CD4-positive, alpha-beta memory T cell (primary cell): ENCODE data around the gene KIDINS220. TPM values are rescaled to one million over a fixed set of nuclear protein-coding genes. Genes with fewer than 3 reads are reported as not detected.

Source experiments
- CTCF ChIA-PET: fragments of 350-600 bp; sonication (Branson Sonifier 250); formaldehyde crosslinking; loops from one replicate; lab custom pipeline; 2021; ENCODE audit warnings: inconsistent platforms; ENCODE audit not compliant: partially characterized antibody; lab: Charles Lee
- POLR2A ChIA-PET: fragments of 350-600 bp; sonication (Branson Sonifier 250); formaldehyde crosslinking; loops from one replicate; lab custom pipeline; 2021; ENCODE audit not compliant: partially characterized antibody; lab: Charles Lee
- DNase-seq, 5 donors: peaks; one replicate each; pipeline versions ENCODE4 v3.0.0 to v3.0.0-alpha.2; 2020 to 2022; ENCODE audit warnings: mixed read lengths in 1 of 5
- H3K27ac ChIP-seq: one replicate; pipeline ENCODE4 v1.7.0; 2013; ENCODE audit warnings: low read depth, low read length
- H3K27me3 ChIP-seq: 2 replicates; pipeline ENCODE4 v1.7.0; 2013; ENCODE audit warnings: mild to moderate bottlenecking, low read length, moderate library complexity; ENCODE audit not compliant: insufficient read depth
- H3K36me3 ChIP-seq: 2 replicates; pipeline ENCODE4 v1.7.0; 2013; ENCODE audit warnings: mild to moderate bottlenecking, low read length, moderate library complexity; ENCODE audit not compliant: insufficient read depth
- H3K4me1 ChIP-seq: 2 replicates; pipeline ENCODE4 v1.7.0; 2013; ENCODE audit warnings: mild to moderate bottlenecking, low read length, moderate library complexity; ENCODE audit not compliant: insufficient read depth
- H3K4me3 ChIP-seq, 2 donors: one replicate each; pipeline ENCODE4 v1.7.0; 2013; ENCODE audit warnings: low read length in 2 of 2, mild to moderate bottlenecking in 1 of 2
- H3K9me3 ChIP-seq, 2 donors: one replicate each; pipeline ENCODE4 v1.7.0; 2013; ENCODE audit warnings: low read length in 2 of 2, control low read depth in 1 of 2; ENCODE audit not compliant: control insufficient read depth in 1 of 2
- H3K27ac Mint-ChIP-seq, 7 donors: one replicate each; pipeline ENCODE4 v1.8.0; 2020 to 2021; ENCODE audit warnings: mixed read lengths in 7 of 7, mild to moderate bottlenecking in 6 of 7, inconsistent platforms in 3 of 7, moderate library complexity in 3 of 7
- H3K27me3 Mint-ChIP-seq, 2 donors: one replicate each; pipeline ENCODE4 v1.8.0; 2020 to 2021; ENCODE audit warnings: mixed read lengths in 2 of 2
- H3K36me3 Mint-ChIP-seq, 2 donors: one replicate each; pipeline ENCODE4 v1.8.0; 2020 to 2021; ENCODE audit warnings: mixed read lengths in 2 of 2, inconsistent platforms in 1 of 2, mild to moderate bottlenecking in 1 of 2
- H3K4me1 Mint-ChIP-seq, 4 donors: one replicate each; pipeline ENCODE4 v1.8.0; 2020 to 2021; ENCODE audit warnings: mixed read lengths in 4 of 4, mild to moderate bottlenecking in 1 of 4
- H3K4me3 Mint-ChIP-seq, 8 donors: one replicate each; pipeline ENCODE4 v1.8.0; 2020 to 2021; ENCODE audit warnings: mixed read lengths in 8 of 8, mild to moderate bottlenecking in 7 of 8, moderate library complexity in 6 of 8, inconsistent platforms in 3 of 8
- H3K9me3 Mint-ChIP-seq, 8 donors: one replicate each; pipeline ENCODE4 v1.8.0; 2020 to 2021; ENCODE audit warnings: mixed read lengths in 8 of 8, mild to moderate bottlenecking in 5 of 8, inconsistent platforms in 3 of 8, moderate library complexity in 1 of 8
- intact Hi-C: fragments of 100-400 bp; cut with micrococcal nuclease; formaldehyde crosslinking; loops from one replicate; pipeline ENCODE4 v1.15.1; 2023
- polyA plus RNA-seq, 2 donors: library from polyadenylated mRNA; unstranded; fragments of 300-500 nt; fragmentation: Illumina TruSeq; gene quantifications; one replicate each; pipeline ENCODE4 v1.2.3, GENCODE V29; 2021
- total RNA-seq, 2 experiments: library from RNA; stranded (reverse); gene quantifications; one replicate each; pipeline ENCODE4 v1.2.3, GENCODE V29; 2021

KIDINS220 gene
- total and polyA plus RNA-seq, 4 experiments from 2014 or later = 15.0 to 52.3 (median 39.8) TPM

- intact Hi-C loops = no loop called here
- H3K36me3 Mint-ChIP-seq = peaks cover 67 to 79% of the 10 kb centered on the region in 2 donors
- peaks cover 0 to 11% (median 0%) of the 10 kb centered on the region in 4 donors for H3K4me1 Mint-ChIP-seq
- H3K27ac ChIP-seq = no peak overlapping the region
- peaks cover 28% of the 10 kb centered on the region for H3K36me3 ChIP-seq
- H3K4me3 ChIP-seq = no peak overlapping the region
- H3K9me3 Mint-ChIP-seq = no peaks in the 10 kb centered on the region
- no peak overlapping the region for H3K4me3 Mint-ChIP-seq
- no peak overlapping the region for H3K27ac Mint-ChIP-seq
- POLR2A ChIA-PET = no interaction called here
- no peak for DNase-seq
- no peaks in the 10 kb centered on the region for H3K4me1 ChIP-seq
- H3K27me3 ChIP-seq = no peaks in the 10 kb centered on the region
- H3K27me3 Mint-ChIP-seq = no peaks in the 10 kb centered on the region
- CTCF ChIA-PET = no interaction called here
- no peaks in the 10 kb centered on the region for H3K9me3 ChIP-seq
These were observed 31.9 kb downstream of the KIDINS220 start for GRCh38 chr2:8805278-8806210.

- ChIA-PET CTCF (interaction anchor here (1.5 kb wide), 1 partner anchor 17 kb away, joined by 3 read pairs; no protein-coding TSS in a partner anchor), POLR2A (no interaction called here)
- no peaks in the 10 kb centered on the region for H3K27me3 ChIP-seq
- H3K4me3 ChIP-seq = no peak overlapping the region
- Mint-ChIP-seq H3K4me1 (peaks cover 0 to 12% (median under 1%) of the 10 kb centered on the region in 4 donors), H3K27ac (peak overlapping the region in 2 of 7 donors; percentile 30 to 47), H3K4me3 (no peak overlapping the region), H3K9me3 (no peaks in the 10 kb centered on the region), H3K36me3 (peaks cover 71 to 82% of the 10 kb centered on the region in 2 donors), H3K27me3 (no peaks in the 10 kb centered on the region)
- H3K36me3 ChIP-seq = peaks cover 26% of the 10 kb centered on the region
- intact Hi-C loops = no loop called here
- no peak for DNase-seq
- no peak overlapping the region for H3K27ac ChIP-seq
- no peaks in the 10 kb centered on the region for H3K9me3 ChIP-seq
- no peaks in the 10 kb centered on the region for H3K4me1 ChIP-seq
These were observed 33.6 kb downstream of the KIDINS220 start for GRCh38 chr2:8803658-8804379.

- Histone ChIP-seq H3K36me3 (peaks cover 26% of the 10 kb centered on the region), H3K27me3 (no peaks in the 10 kb centered on the region), H3K9me3 (no peaks in the 10 kb centered on the region), H3K4me3 (no peak overlapping the region), H3K4me1 (no peaks in the 10 kb centered on the region), H3K27ac (no peak overlapping the region)
- no peak overlapping the region for H3K27ac Mint-ChIP-seq
- no peak for DNase-seq
- peaks cover 0 to 8% (median under 1%) of the 10 kb centered on the region in 4 donors for H3K4me1 Mint-ChIP-seq
- H3K27me3 Mint-ChIP-seq = no peaks in the 10 kb centered on the region
- no peak overlapping the region for H3K4me3 Mint-ChIP-seq
- peaks cover 70 to 84% of the 10 kb centered on the region in 2 donors for H3K36me3 Mint-ChIP-seq
- no peaks in the 10 kb centered on the region for H3K9me3 Mint-ChIP-seq
- CTCF ChIA-PET = interaction anchor here (1.5 kb wide), 1 partner anchor 18 kb away, joined by 3 read pairs; no protein-coding TSS in a partner anchor
- POLR2A ChIA-PET = no interaction called here
- intact Hi-C loops = no loop called here
These were observed 34.7 kb downstream of the KIDINS220 start for GRCh38 chr2:8802741-8803140.

GRCh38 chr2:8800821-8801220, 36.6 kb downstream of the KIDINS220 start:
- H3K36me3 ChIP-seq = peaks cover 37% of the 10 kb centered on the region
- H3K27me3 Mint-ChIP-seq = no peaks in the 10 kb centered on the region
- H3K27me3 ChIP-seq = no peaks in the 10 kb centered on the region
- DNase-seq = no peak
- H3K27ac ChIP-seq = no peak overlapping the region
- peaks cover 70 to 87% of the 10 kb centered on the region in 2 donors for H3K36me3 Mint-ChIP-seq
- H3K4me1 Mint-ChIP-seq = peaks cover 1 to 12% (median 7%) of the 10 kb centered on the region in 4 donors
- no peaks in the 10 kb centered on the region for H3K9me3 ChIP-seq
- H3K4me3 Mint-ChIP-seq = no peak overlapping the region
- H3K4me1 ChIP-seq = no peaks in the 10 kb centered on the region
- POLR2A ChIA-PET = no interaction called here
- no peak overlapping the region for H3K4me3 ChIP-seq
- intact Hi-C loops = no loop called here
- no peaks in the 10 kb centered on the region for H3K9me3 Mint-ChIP-seq
- CTCF ChIA-PET = no interaction called here
- no peak overlapping the region for H3K27ac Mint-ChIP-seq

- POLR2A ChIA-PET = no interaction called here
- H3K4me1 Mint-ChIP-seq = peaks cover 1 to 10% (median 7%) of the 10 kb centered on the region in 4 donors
- H3K9me3 Mint-ChIP-seq = no peaks in the 10 kb centered on the region
- H3K4me3 Mint-ChIP-seq = no peak overlapping the region
- Histone ChIP-seq H3K9me3 (no peaks in the 10 kb centered on the region), H3K4me3 (no peak overlapping the region), H3K27me3 (no peaks in the 10 kb centered on the region), H3K36me3 (peaks cover 37% of the 10 kb centered on the region), H3K4me1 (no peaks in the 10 kb centered on the region), H3K27ac (no peak overlapping the region)
- no peaks in the 10 kb centered on the region for H3K27me3 Mint-ChIP-seq
- peaks cover 68 to 82% of the 10 kb centered on the region in 2 donors for H3K36me3 Mint-ChIP-seq
- CTCF ChIA-PET = no interaction called here
- H3K27ac Mint-ChIP-seq = no peak overlapping the region
- no peak for DNase-seq
- intact Hi-C loops = no loop called here
These were observed 37.2 kb downstream of the KIDINS220 start for GRCh38 chr2:8800218-8800617.

- peaks cover 1 to 10% (median 7%) of the 10 kb centered on the region in 4 donors for H3K4me1 Mint-ChIP-seq
- Histone ChIP-seq H3K27ac (no peak overlapping the region), H3K9me3 (no peaks in the 10 kb centered on the region), H3K4me1 (no peaks in the 10 kb centered on the region), H3K27me3 (no peaks in the 10 kb centered on the region), H3K4me3 (no peak overlapping the region), H3K36me3 (peaks cover 40% of the 10 kb centered on the region)
- ChIA-PET POLR2A (no interaction called here), CTCF (no interaction called here)
- no peaks in the 10 kb centered on the region for H3K27me3 Mint-ChIP-seq
- H3K27ac Mint-ChIP-seq = peak overlapping the region in 2 of 7 donors; percentile 12 to 39
- intact Hi-C loops = no loop called here
- H3K9me3 Mint-ChIP-seq = no peaks in the 10 kb centered on the region
- H3K4me3 Mint-ChIP-seq = no peak overlapping the region
- DNase-seq = no peak
- H3K36me3 Mint-ChIP-seq = peaks cover 72 to 84% of the 10 kb centered on the region in 2 donors
These were observed 38.4 kb downstream of the KIDINS220 start for GRCh38 chr2:8799004-8799403.

- H3K4me3 Mint-ChIP-seq = no peak overlapping the region
- Histone ChIP-seq H3K27me3 (no peaks in the 10 kb centered on the region), H3K27ac (no peak overlapping the region), H3K4me3 (no peak overlapping the region), H3K9me3 (no peaks in the 10 kb centered on the region), H3K36me3 (peaks cover 40% of the 10 kb centered on the region), H3K4me1 (no peaks in the 10 kb centered on the region)
- no peaks in the 10 kb centered on the region for H3K27me3 Mint-ChIP-seq
- H3K9me3 Mint-ChIP-seq = no peaks in the 10 kb centered on the region
- DNase-seq = no peak
- POLR2A ChIA-PET = no interaction called here
- CTCF ChIA-PET = no interaction called here
- no peak overlapping the region for H3K27ac Mint-ChIP-seq
- H3K4me1 Mint-ChIP-seq = peaks cover 1 to 10% (median 7%) of the 10 kb centered on the region in 4 donors
- intact Hi-C loops = no loop called here
- H3K36me3 Mint-ChIP-seq = peaks cover 72 to 83% of the 10 kb centered on the region in 2 donors
These were observed 39.0 kb downstream of the KIDINS220 start for GRCh38 chr2:8798393-8798792.
